Measurements from ENCODE around the gene CFAP77.

GRCh38 chr9:132458432-132458831 is 48.4 kb downstream of the CFAP77 start:
- TF ChIP-seq NFIC (IDR thresholded peaks at IDR 0.05; ENCODE audit: low read depth, low read length) (no peak), ZNF274 (IDR thresholded peaks at IDR 0.05; ENCODE audit: insufficient read depth, insufficient read length) (no peak), CTCF (IDR thresholded peaks at IDR 0.05 in 2 of 3, conservative IDR thresholded peaks at IDR 0.05 in 1 of 3; ENCODE audit: control insufficient read depth in 2 of 3, extremely low read depth in 1 of 3, insufficient read depth in 1 of 3, low read depth in 3 of 3, low read length in 3 of 3) (no peak), POLR2A (IDR thresholded peaks at IDR 0.05; ENCODE audit: low read depth, low read length) (no peak), EZH2 (IDR thresholded peaks at IDR 0.05; ENCODE audit: borderline replicate concordance, control insufficient read depth, low read depth, low read length) (no peak), ATF3 (IDR thresholded peaks at IDR 0.05; ENCODE audit: borderline replicate concordance, extremely low read depth, low read depth, low read length) (no peak), TCF3 (IDR thresholded peaks at IDR 0.05; ENCODE audit: borderline replicate concordance, insufficient read depth, low read depth, low read length) (no peak), POLR2AphosphoS2 (IDR thresholded peaks at IDR 0.05; ENCODE audit: low read depth, low read length) (no peak), RCOR1 (conservative IDR thresholded peaks at IDR 0.05; ENCODE audit: low read depth, low read length) (no peak)
